ENCODE results near the gene CARNS1.
A peak's percentile ranks its signal among the peaks of the same experiment; 100 is the strongest.

CARNS1 gene

DNA sequence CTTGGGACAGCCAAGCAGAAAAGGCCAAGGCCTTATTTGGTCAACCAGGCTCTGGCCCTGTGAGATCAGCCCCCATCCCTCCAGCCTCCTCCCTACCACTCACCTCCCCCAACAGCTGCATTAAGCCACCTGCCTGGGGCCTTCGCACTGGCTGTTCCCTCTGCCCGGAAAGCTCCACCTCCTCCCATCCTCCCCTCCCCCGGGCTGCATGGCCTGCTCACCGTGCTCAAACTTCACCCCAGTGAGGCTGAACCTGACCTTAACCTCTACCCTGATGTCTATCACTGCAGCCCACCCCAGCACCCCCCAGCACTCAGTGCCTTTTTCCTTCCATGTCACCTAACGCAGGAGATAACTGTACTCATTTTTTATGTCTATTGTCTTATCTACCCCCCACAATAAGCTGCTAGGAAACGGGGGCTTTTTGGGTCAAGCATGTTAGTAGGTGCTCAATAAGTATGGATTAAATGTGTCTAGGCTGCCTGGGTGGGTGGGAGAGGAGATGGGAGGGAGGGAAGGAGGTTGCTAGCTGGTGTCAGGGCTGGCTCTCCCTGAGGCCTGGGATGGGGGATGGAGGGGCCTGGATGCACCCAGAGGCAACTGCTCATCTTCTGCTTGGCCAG, 21.1 kb downstream of the CARNS1 start:
- Histone ChIP-seq H3K9me3 (ENCODE audit: low read length) (no peaks in the 10 kb centered on the region), H3K4me3 (ENCODE audit: low read length) (no peak overlapping the region), H3K4me1 (ENCODE audit: insufficient read depth, low read length) (no peaks in the 10 kb centered on the region), H3K27me3 (ENCODE audit: insufficient read depth, low read length) (no peaks in the 10 kb centered on the region), H3K36me3 (ENCODE audit: insufficient read depth, low read length) (peaks cover 56% of the 10 kb centered on the region), H2AFZ (ENCODE audit: low read depth, low read length) (no peak overlapping the region)

GRCh38 chr11:67437082-67437808, 21.8 kb downstream of the CARNS1 start, which contains the start of gene PTPRCAP:
Gene PTPRCAP, minus strand, starts transcription at chr11:67437682. Its CDS starts 63 bp downstream, at chr11:67437619.
- Histone ChIP-seq H3K36me3 (ENCODE audit: insufficient read depth, low read length) (peaks cover 53% of the 10 kb centered on the region), H2AFZ (ENCODE audit: low read depth, low read length) (no peak within 1 kb of the TSS), H3K9me3 (ENCODE audit: low read length) (no peaks in the 10 kb centered on the region), H3K4me3 (ENCODE audit: low read length) (no peak within 1 kb of the TSS), H3K4me1 (ENCODE audit: insufficient read depth, low read length) (peaks cover under 1% of the 10 kb centered on the region), H3K27me3 (ENCODE audit: insufficient read depth, low read length) (no peaks in the 10 kb centered on the region)

GRCh38 chr11:67437809-67438157, 22.3 kb downstream of the CARNS1 start:
- H3K9me3 ChIP-seq (ENCODE audit: low read length) = no peaks in the 10 kb centered on the region
- H3K4me3 ChIP-seq (ENCODE audit: low read length) = no peak overlapping the region
- no peaks in the 10 kb centered on the region for H3K27me3 ChIP-seq (ENCODE audit: insufficient read depth, low read length)
- peaks cover 48% of the 10 kb centered on the region for H3K36me3 ChIP-seq (ENCODE audit: insufficient read depth, low read length)
- H2AFZ ChIP-seq (ENCODE audit: low read depth, low read length) = no peak overlapping the region
- peaks cover 5% of the 10 kb centered on the region for H3K4me1 ChIP-seq (ENCODE audit: insufficient read depth, low read length)

DNA sequence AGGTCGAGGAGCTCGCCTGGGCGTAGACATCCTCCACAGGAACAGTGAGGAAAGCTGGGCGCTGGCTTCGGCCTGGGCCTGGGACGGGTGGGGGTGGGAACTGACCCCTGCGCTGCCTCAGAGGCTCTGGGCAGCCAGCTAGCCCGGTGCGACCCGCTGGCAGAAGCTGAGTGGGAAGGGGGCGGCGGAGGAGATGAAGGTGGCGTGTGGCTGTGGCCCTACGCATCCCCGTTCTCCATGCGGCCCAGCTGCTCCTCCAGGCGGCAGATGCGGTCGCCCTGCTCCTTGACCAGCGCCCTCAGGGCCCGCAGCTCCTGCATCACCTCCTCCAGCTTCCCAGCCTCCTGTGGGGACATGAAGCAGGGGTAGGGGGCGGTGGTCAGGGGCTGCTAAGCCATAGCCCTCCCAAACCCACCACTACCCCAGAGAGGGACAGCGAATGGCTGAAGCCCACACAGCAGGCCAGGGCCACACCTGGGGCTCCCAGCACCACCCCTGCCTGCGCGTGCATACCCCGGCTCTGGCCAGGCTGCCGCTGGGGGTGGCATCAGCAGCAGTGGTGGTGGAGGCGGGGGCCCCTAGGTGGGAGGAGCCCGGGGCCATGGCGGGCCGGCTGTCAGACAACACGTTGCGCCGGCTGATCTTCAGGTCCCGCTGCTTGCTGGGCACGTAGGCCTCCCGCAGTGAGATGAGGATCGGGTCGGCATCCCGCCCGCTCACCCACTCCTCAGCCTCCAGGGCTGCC, 22.9 kb downstream of the CARNS1 start:
- Histone ChIP-seq H3K36me3 (ENCODE audit: insufficient read depth, low read length) (peaks cover 43% of the 10 kb centered on the region), H3K4me1 (ENCODE audit: insufficient read depth, low read length) (peaks cover 7% of the 10 kb centered on the region), H3K4me3 (ENCODE audit: low read length) (no peak overlapping the region), H2AFZ (ENCODE audit: low read depth, low read length) (no peak overlapping the region), H3K9me3 (ENCODE audit: low read length) (no peaks in the 10 kb centered on the region), H3K27me3 (ENCODE audit: insufficient read depth, low read length) (no peaks in the 10 kb centered on the region)

GRCh38 chr11:67439321-67440228, 24.1 kb downstream of the CARNS1 start:
- Histone ChIP-seq H3K36me3 (ENCODE audit: insufficient read depth, low read length) (peaks cover 32% of the 10 kb centered on the region), H3K9me3 (ENCODE audit: low read length) (no peaks in the 10 kb centered on the region), H2AFZ (ENCODE audit: low read depth, low read length) (no peak overlapping the region), H3K4me1 (ENCODE audit: insufficient read depth, low read length) (peaks cover 7% of the 10 kb centered on the region), H3K4me3 (ENCODE audit: low read length) (no peak overlapping the region), H3K27me3 (ENCODE audit: insufficient read depth, low read length) (no peaks in the 10 kb centered on the region)

GRCh38 chr11:67440229-67441097, 25.0 kb downstream of the CARNS1 start:
- Histone ChIP-seq H2AFZ (ENCODE audit: low read depth, low read length) (no peak overlapping the region), H3K4me3 (ENCODE audit: low read length) (no peak overlapping the region), H3K27me3 (ENCODE audit: insufficient read depth, low read length) (no peaks in the 10 kb centered on the region), H3K9me3 (ENCODE audit: low read length) (no peaks in the 10 kb centered on the region), H3K36me3 (ENCODE audit: insufficient read depth, low read length) (peaks cover 27% of the 10 kb centered on the region), H3K4me1 (ENCODE audit: insufficient read depth, low read length) (peaks cover 7% of the 10 kb centered on the region)

DNA sequence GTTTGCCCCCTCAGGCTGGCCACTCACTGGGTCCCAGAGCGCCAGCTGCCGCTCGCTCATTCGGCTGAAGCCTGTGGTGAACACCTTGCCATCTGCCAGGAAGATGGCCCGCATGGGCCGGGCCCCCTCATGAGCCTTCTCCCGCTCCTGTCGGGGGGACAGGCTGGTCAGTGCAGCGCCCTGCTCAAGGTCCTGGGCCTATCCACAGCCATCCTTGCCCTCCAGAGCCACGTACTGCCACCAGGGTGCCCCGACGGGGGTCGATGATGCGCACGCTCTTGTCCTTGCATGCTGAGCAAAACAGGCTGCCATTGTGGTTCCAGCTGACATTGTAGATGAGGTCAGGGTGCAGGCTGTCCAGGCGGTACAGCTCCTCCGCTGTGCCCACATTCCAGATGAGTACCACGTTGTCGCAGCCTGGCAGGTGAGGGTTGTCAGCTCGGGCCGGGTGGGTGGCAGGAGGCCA, 25.7 kb downstream of the CARNS1 start:
- Histone ChIP-seq H3K4me1 (ENCODE audit: insufficient read depth, low read length) (peaks cover 7% of the 10 kb centered on the region), H2AFZ (ENCODE audit: low read depth, low read length) (no peak overlapping the region), H3K27me3 (ENCODE audit: insufficient read depth, low read length) (no peaks in the 10 kb centered on the region), H3K9me3 (ENCODE audit: low read length) (no peaks in the 10 kb centered on the region), H3K4me3 (ENCODE audit: low read length) (no peak overlapping the region), H3K36me3 (ENCODE audit: insufficient read depth, low read length) (peaks cover 21% of the 10 kb centered on the region)

DNA sequence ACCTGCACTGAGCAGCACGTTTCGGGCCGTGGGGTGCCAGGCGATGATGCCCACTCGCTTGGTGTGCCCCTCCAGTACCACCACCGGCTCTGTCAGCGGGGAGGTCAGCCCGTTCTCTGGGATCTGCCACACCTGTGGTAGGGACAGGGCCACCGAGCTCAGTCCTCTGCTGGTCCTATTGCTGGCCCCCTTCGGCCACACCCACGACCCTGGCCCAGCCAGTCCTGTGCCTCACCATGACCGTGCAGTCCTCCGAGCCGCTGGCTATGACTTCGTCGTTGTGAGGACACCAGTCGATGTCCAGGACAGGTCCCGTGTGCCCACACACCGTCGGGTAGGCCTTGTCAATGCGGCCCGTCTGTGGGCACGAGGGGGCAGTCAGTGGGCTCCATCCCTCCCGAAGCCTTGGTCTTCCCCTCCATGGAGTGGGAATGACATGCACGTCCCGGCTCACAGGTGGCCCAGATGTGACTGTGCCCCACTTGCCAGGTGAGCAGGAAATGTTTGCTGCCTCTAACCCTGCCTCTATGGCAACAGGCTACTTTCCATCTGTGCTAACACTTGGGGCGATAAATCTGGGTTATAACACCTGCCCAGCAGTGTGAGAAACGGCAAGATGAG, 26.4 kb downstream of the CARNS1 start:
- peaks cover 18% of the 10 kb centered on the region for H3K36me3 ChIP-seq (ENCODE audit: insufficient read depth, low read length)
- no peak overlapping the region for H2AFZ ChIP-seq (ENCODE audit: low read depth, low read length)
- no peak overlapping the region for H3K4me3 ChIP-seq (ENCODE audit: low read length)
- H3K9me3 ChIP-seq (ENCODE audit: low read length) = no peaks in the 10 kb centered on the region
- peaks cover 7% of the 10 kb centered on the region for H3K4me1 ChIP-seq (ENCODE audit: insufficient read depth, low read length)
- H3K27me3 ChIP-seq (ENCODE audit: insufficient read depth, low read length) = no peaks in the 10 kb centered on the region

GRCh38 chr11:67442504-67443404, 27.3 kb downstream of the CARNS1 start:
- Histone ChIP-seq H3K4me1 (ENCODE audit: insufficient read depth, low read length) (peaks cover 7% of the 10 kb centered on the region), H3K27me3 (ENCODE audit: insufficient read depth, low read length) (no peaks in the 10 kb centered on the region), H3K36me3 (ENCODE audit: insufficient read depth, low read length) (peaks cover 18% of the 10 kb centered on the region), H3K9me3 (ENCODE audit: low read length) (no peaks in the 10 kb centered on the region), H3K4me3 (ENCODE audit: low read length) (peak overlapping the region; percentile 77), H2AFZ (ENCODE audit: low read depth, low read length) (peak overlapping the region; percentile 69)

GRCh38 chr11:67445515-67445914, 30.0 kb downstream of the CARNS1 start:
- H3K36me3 ChIP-seq (ENCODE audit: insufficient read depth, low read length) = peaks cover 7% of the 10 kb centered on the region
- no peak overlapping the region for H2AFZ ChIP-seq (ENCODE audit: low read depth, low read length)
- H3K4me3 ChIP-seq (ENCODE audit: low read length) = no peak overlapping the region
- no peaks in the 10 kb centered on the region for H3K9me3 ChIP-seq (ENCODE audit: low read length)
- H3K4me1 ChIP-seq (ENCODE audit: insufficient read depth, low read length) = peaks cover 8% of the 10 kb centered on the region
- no peaks in the 10 kb centered on the region for H3K27me3 ChIP-seq (ENCODE audit: insufficient read depth, low read length)

DNA sequence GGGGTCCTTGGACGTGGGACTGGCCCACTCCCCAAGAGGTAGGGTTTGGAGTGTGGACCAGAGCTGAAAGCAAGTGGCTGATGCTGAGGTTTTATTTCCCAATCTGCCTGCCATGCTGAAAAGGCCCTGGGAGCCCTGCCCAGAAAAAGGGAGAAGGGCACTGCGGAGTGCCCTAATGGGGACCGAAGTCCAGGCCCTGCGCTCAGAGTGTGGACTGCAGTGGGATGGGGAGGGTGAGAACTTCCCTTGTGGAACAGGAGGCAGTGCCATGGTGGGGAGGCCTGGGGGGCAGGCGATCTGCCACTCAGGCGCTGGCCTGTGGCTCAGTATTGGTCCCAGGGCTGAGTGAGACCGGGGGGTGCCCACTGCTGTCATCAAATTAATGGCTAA, 32.7 kb downstream of the CARNS1 start:
- peaks cover 3% of the 10 kb centered on the region for H3K4me1 ChIP-seq (ENCODE audit: insufficient read depth, low read length)
- H3K9me3 ChIP-seq (ENCODE audit: low read length) = no peaks in the 10 kb centered on the region
- H3K36me3 ChIP-seq (ENCODE audit: insufficient read depth, low read length) = no peaks in the 10 kb centered on the region
- no peak overlapping the region for H2AFZ ChIP-seq (ENCODE audit: low read depth, low read length)
- H3K4me3 ChIP-seq (ENCODE audit: low read length) = no peak overlapping the region
- H3K27me3 ChIP-seq (ENCODE audit: insufficient read depth, low read length) = no peaks in the 10 kb centered on the region
